GM18508 (cell line): ENCODE data around the gene INF2.

Experiments used
- ATAC-seq: cut with Tn5 transposase; IDR thresholded peaks from one replicate; pipeline ENCODE4 v1.9.1; 2021; ENCODE audit warnings: moderate number of reproducible peaks; ENCODE audit not compliant: insufficient read depth, unreplicated experiment

INF2 gene

GRCh38 chr14:104700225-104700651 lies 10.8 kb downstream of the INF2 start:
- ATAC-seq, result no peak

GRCh38 chr14:104700747-104701217 lies 11.4 kb downstream of the INF2 start:
- no peak for ATAC-seq

GRCh38 chr14:104701383-104702076 lies 12.1 kb downstream of the INF2 start:
- no peak for ATAC-seq

- no peak for ATAC-seq
Observed at GRCh38 chr14:104702106-104702505, 12.7 kb downstream of the INF2 start.

- no peak for ATAC-seq
Observed at GRCh38 chr14:104702673-104703072, 13.3 kb downstream of the INF2 start.

- ATAC-seq, result no peak
Observed at GRCh38 chr14:104703269-104703668, 13.9 kb downstream of the INF2 start.

GRCh38 chr14:104704252-104704651 lies 14.8 kb downstream of the INF2 start:
- no peak for ATAC-seq

- no peak for ATAC-seq
Observed at GRCh38 chr14:104705340-104706047, 16.1 kb downstream of the INF2 start.

- ATAC-seq, result no peak
Observed at GRCh38 chr14:104706733-104707607, 17.6 kb downstream of the INF2 start.

GRCh38 chr14:104707608-104708595 lies 18.5 kb downstream of the INF2 start:
- ATAC-seq, result no peak

- ATAC-seq, result no peak
Observed at GRCh38 chr14:104708606-104709268, 19.3 kb downstream of the INF2 start.

GRCh38 chr14:104709387-104710039 lies 20.1 kb downstream of the INF2 start:
- no peak for ATAC-seq

GRCh38 chr14:104710071-104710735 lies 20.8 kb downstream of the INF2 start:
- no peak for ATAC-seq

- no peak for ATAC-seq
Observed at GRCh38 chr14:104712881-104713734, 23.7 kb downstream of the INF2 start.

- no peak for ATAC-seq
Observed at GRCh38 chr14:104714066-104714465, 24.6 kb downstream of the INF2 start.

GRCh38 chr14:104714681-104715080 lies 25.3 kb downstream of the INF2 start:
- ATAC-seq, result no peak

- ATAC-seq, result no peak
Observed at GRCh38 chr14:104715416-104715815, 26.0 kb downstream of the INF2 start.
